Ascending aorta (tissue), 2 donors: ENCODE results near the gene CLEC6A. TPM values are rescaled to one million over a fixed set of nuclear protein-coding genes. Genes with fewer than 3 reads are reported as not detected.

Experiments
- DNase-seq, 2 donors: peaks; one replicate each; pipeline ENCODE4 v3.0.0-alpha.2; 2019; ENCODE audit warnings: low spot score in 2 of 2
- H3K27ac ChIP-seq, 2 donors: fragments of 200-600 bp; sonication (generic); one replicate each; pipeline ENCODE4 v1.5.1; 2016 to 2017; ENCODE audit warnings: mild to moderate bottlenecking in 1 of 2
- H3K27me3 ChIP-seq: fragments of 200-600 bp; sonication (generic); one replicate; pipeline ENCODE4 v1.5.1; 2017
- H3K36me3 ChIP-seq, 2 donors: fragments of 200-600 bp; sonication (generic); one replicate each; pipeline ENCODE4 v1.5.1; 2016
- H3K4me1 ChIP-seq, 2 donors: fragments of 200-600 bp; sonication (generic); one replicate each; pipeline ENCODE4 v1.5.1; 2016 to 2017; ENCODE audit warnings: mild to moderate bottlenecking in 1 of 2
- H3K4me3 ChIP-seq, 2 donors: fragments of 200-600 bp; sonication (generic); one replicate each; pipeline ENCODE4 v1.5.1; 2016 to 2017; ENCODE audit warnings: mild to moderate bottlenecking in 1 of 2
- H3K9me3 ChIP-seq, 2 donors: fragments of 200-600 bp; sonication (generic); one replicate each; pipeline ENCODE4 v1.5.1; 2016
- intact Hi-C: fragments of 100-400 bp; cut with DNase I; formaldehyde crosslinking; loops from one replicate; pipeline ENCODE4 v1.15.1; 2023
- total RNA-seq: library from RNA; depleted of rRNA; stranded (reverse); fragments of >200 nt; gene quantifications from one replicate; pipeline ENCODE4 v1.1.0, GENCODE V29; 2016
- TF ChIP-seq, protein P1 (sequence below), 3 experiments: fragments of 200-600 bp in 2 of 3; fragments of 450-650 bp in 1 of 3; sonication (generic) in 2 of 3; IDR thresholded peaks; one replicate each; pipeline ENCODE4 v1.5.1; 2016 to 2019; ENCODE audit warnings: antibody characterized with exemption in 3 of 3, mild to moderate bottlenecking in 1 of 3, moderate library complexity in 1 of 3

Gene CLEC6A
- total RNA-seq, 1 donor from 2014 or later, result not detected

DNA sequence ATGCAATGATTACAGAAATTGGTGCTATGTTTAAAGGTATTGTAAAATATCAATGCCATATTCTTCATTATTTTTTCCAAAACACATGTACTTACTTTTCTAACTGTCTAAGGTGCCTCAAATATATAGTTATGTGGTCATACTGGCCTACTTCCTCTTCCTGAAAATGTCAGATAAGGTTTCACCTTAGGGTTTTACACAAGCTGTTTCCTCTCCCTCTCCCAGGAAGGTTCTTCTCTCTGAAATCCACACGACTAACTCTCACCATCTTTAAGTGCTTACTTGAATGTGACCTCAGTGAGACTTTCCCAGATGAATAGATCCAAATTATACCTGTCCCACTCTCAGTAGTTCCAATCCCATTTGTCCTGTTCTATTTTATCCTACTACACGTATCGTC lies 46.0 kb downstream of the CLEC6A start:
- no peak overlapping the region for H3K4me3 ChIP-seq
- TF ChIP-seq, protein P1, sequence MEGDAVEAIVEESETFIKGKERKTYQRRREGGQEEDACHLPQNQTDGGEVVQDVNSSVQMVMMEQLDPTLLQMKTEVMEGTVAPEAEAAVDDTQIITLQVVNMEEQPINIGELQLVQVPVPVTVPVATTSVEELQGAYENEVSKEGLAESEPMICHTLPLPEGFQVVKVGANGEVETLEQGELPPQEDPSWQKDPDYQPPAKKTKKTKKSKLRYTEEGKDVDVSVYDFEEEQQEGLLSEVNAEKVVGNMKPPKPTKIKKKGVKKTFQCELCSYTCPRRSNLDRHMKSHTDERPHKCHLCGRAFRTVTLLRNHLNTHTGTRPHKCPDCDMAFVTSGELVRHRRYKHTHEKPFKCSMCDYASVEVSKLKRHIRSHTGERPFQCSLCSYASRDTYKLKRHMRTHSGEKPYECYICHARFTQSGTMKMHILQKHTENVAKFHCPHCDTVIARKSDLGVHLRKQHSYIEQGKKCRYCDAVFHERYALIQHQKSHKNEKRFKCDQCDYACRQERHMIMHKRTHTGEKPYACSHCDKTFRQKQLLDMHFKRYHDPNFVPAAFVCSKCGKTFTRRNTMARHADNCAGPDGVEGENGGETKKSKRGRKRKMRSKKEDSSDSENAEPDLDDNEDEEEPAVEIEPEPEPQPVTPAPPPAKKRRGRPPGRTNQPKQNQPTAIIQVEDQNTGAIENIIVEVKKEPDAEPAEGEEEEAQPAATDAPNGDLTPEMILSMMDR (IDR thresholded peaks at IDR 0.05), result no peak
- DNase-seq, result no peak
- no peaks in the 10 kb centered on the region for H3K9me3 ChIP-seq
- intact Hi-C loops, result no loop called here
- no peaks in the 10 kb centered on the region for H3K27me3 ChIP-seq
- no peaks in the 10 kb centered on the region for H3K36me3 ChIP-seq
- no peaks in the 10 kb centered on the region for H3K4me1 ChIP-seq
- no peak overlapping the region for H3K27ac ChIP-seq

DNA sequence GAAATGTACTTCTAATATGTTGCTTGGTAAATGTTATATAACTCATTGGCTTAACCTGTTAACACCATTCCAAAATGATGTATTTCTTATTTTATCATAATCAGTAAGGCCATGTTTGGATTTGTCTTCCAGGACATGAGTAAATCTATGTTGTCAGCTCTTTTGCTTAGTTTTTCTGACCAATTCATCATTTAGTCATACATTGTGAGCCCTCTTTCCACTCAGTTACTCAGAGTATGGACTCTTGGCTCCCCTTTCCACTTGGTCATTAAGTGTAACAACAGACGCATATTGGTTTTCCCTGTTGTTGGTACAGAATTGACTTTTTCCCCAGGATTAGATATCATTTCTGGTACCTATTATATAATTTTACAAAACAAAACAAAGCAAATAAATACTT lies 48.6 kb downstream of the CLEC6A start:
- TF ChIP-seq, protein P1 (IDR thresholded peaks at IDR 0.05), result no peak
- no peaks in the 10 kb centered on the region for H3K9me3 ChIP-seq
- no peaks in the 10 kb centered on the region for H3K4me1 ChIP-seq
- no peak overlapping the region for H3K27ac ChIP-seq
- no peaks in the 10 kb centered on the region for H3K27me3 ChIP-seq
- DNase-seq, result no peak
- no peaks in the 10 kb centered on the region for H3K36me3 ChIP-seq
- no peak overlapping the region for H3K4me3 ChIP-seq
- intact Hi-C loops, result no loop called here

DNA sequence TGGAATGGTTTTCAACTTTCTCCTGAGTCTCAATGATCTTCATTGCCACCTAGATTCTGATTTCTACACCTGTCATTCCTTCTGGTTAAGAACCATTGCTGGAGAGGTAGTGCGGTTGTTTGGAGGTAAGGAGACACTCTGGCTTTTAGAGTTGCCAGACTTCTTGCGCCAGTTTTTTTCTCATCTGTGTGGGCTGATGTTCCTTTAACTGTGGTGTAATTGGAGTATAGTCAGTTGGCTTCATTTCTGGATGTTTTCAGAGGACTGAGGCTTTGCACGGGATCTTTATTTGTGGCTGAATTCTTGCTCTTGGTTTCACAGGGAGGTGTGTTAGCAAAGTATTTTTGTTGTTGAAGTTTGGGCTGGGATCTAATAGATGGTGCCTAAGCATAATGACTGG lies 51.8 kb downstream of the CLEC6A start:
- Histone ChIP-seq H3K9me3 (no peaks in the 10 kb centered on the region), H3K36me3 (no peaks in the 10 kb centered on the region), H3K4me3 (no peak overlapping the region), H3K27me3 (no peaks in the 10 kb centered on the region), H3K27ac (no peak overlapping the region), H3K4me1 (no peaks in the 10 kb centered on the region)
- TF ChIP-seq, protein P1 (IDR thresholded peaks at IDR 0.05), result no peak
- no peak for DNase-seq
- intact Hi-C loops, result no loop called here

DNA sequence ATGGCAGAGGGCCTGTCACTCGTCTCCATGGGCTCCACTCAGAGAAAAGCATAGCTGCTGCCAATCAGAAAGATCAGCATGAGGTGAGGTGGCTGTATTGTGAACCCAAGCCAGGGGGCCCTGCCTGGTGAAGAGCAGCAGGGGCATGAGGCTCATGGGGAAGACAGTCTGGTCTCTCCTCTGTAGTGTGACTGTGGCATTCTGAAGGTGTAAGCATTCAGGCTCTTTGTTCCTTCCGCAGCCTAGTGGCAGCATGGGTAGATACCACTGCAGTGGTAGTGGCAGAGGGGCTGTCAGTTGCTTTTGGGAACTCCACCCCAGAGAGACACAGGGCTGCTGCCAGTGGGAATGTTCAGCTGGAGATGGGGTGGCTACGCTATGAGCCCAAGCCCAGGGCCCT lies 52.5 kb downstream of the CLEC6A start:
- H3K4me1 ChIP-seq, result no peaks in the 10 kb centered on the region
- H3K9me3 ChIP-seq, result no peaks in the 10 kb centered on the region
- no peak overlapping the region for H3K4me3 ChIP-seq
- intact Hi-C loops, result no loop called here
- no peaks in the 10 kb centered on the region for H3K27me3 ChIP-seq
- no peak overlapping the region for H3K27ac ChIP-seq
- DNase-seq, result no peak
- TF ChIP-seq, protein P1 (IDR thresholded peaks at IDR 0.05), result no peak
- no peaks in the 10 kb centered on the region for H3K36me3 ChIP-seq

DNA sequence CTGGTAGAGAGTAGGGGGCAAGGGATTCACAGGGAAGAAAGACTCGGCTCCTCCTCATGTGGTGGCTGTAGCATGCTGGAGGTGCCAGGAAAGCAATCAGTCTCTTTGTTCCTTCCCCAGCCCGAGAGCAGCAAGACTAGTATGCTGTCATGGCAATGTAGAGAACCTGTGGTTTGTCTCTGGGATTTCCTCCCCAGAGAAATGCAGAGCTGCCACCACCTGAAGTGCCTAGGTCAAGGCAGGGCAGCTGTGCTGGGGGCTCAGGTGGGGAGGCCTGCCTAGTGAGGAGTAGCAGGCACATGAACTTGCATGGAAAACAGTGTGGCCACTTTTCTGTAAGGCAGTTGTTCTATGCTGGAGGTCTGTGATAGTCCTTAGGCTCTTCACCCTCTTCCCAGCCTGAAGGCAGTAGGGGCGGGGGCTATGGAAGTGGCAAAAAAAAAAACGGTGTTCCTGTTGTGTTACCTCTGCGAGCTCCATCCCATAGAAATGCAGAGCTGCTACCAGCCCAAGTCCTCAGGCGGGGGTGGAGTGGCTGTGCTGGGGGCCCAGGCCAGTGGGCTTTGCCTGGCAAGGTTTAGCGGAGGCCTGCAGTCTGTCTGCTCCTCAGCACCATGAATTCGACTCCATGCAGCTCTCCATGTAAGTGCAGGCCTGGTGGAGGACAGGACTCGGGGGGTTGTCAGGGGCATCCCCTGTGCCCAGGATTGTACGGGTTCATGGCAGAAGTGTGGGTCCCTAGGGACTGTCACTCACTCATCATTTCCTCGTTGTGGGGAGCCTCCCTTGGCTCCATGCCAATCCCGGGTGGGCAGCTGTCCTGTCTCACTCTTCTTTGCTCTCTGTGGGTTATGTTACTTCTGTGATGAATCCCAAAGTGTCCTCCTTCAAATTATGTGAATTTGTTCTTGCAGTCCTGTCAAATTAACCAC lies 53.4 kb downstream of the CLEC6A start:
- H3K27me3 ChIP-seq, result no peaks in the 10 kb centered on the region
- no peaks in the 10 kb centered on the region for H3K36me3 ChIP-seq
- TF ChIP-seq, protein P1 (IDR thresholded peaks at IDR 0.05), result no peak
- no peak overlapping the region for H3K27ac ChIP-seq
- H3K4me3 ChIP-seq, result no peak overlapping the region
- H3K9me3 ChIP-seq, result no peaks in the 10 kb centered on the region
- no peaks in the 10 kb centered on the region for H3K4me1 ChIP-seq
- DNase-seq, result no peak
- intact Hi-C loops, result no loop called here
